Liver (tissue), 9 donors: ENCODE measurements around the gene CRPPA. TPM values are rescaled to one million over a fixed set of nuclear protein-coding genes. Genes with fewer than 3 reads are reported as not detected.

Experiments
- DNase-seq: peaks from one replicate; pipeline ENCODE4 v3.0.0-alpha.2; 2017; ENCODE audit warnings: low spot score
- H3K27ac ChIP-seq, 2 donors: one replicate each; pipeline ENCODE4 v1.7.0; 2013; ENCODE audit warnings: inconsistent platforms in 2 of 2, low read length in 2 of 2, control low read depth in 1 of 2, low read depth in 1 of 2, mild to moderate bottlenecking in 1 of 2
- H3K27me3 ChIP-seq, 4 donors: one replicate each; pipeline versions ENCODE4 v1.6.1 to v1.7.0; 2013; ENCODE audit warnings: low read length in 3 of 4, inconsistent platforms in 1 of 4, mild to moderate bottlenecking in 1 of 4, moderate library complexity in 1 of 4; ENCODE audit not compliant: control insufficient read depth in 4 of 4, insufficient read depth in 4 of 4
- H3K36me3 ChIP-seq, 4 donors: one replicate each; pipeline versions ENCODE4 v1.6.1 to v1.7.0; 2013; ENCODE audit warnings: low read length in 3 of 4, mild to moderate bottlenecking in 3 of 4, low read depth in 1 of 4, moderate library complexity in 1 of 4; ENCODE audit not compliant: control insufficient read depth in 4 of 4, insufficient read depth in 3 of 4
- H3K4me1 ChIP-seq, 4 donors: one replicate each; pipeline versions ENCODE4 v1.6.1 to v1.7.0; 2013; ENCODE audit warnings: low read length in 3 of 4, mild to moderate bottlenecking in 3 of 4, moderate library complexity in 1 of 4; ENCODE audit not compliant: control insufficient read depth in 4 of 4, insufficient read depth in 4 of 4
- H3K4me3 ChIP-seq, 3 donors: one replicate each; pipeline versions ENCODE4 v1.6.1 to v1.7.0; 2013; ENCODE audit warnings: low read length in 3 of 3, control low read depth in 1 of 3, low read depth in 1 of 3, mild to moderate bottlenecking in 1 of 3
- H3K9ac ChIP-seq, 2 donors: one replicate each; pipeline ENCODE4 v1.7.0; 2013; ENCODE audit warnings: low read length in 2 of 2, mild to moderate bottlenecking in 2 of 2, moderate library complexity in 2 of 2, control low read depth in 1 of 2, low read depth in 1 of 2
- H3K9me3 ChIP-seq, 4 donors: one replicate each; pipeline versions ENCODE4 v1.6.1 to v1.7.0; 2013; ENCODE audit warnings: low read length in 3 of 4; ENCODE audit not compliant: control insufficient read depth in 4 of 4
- EGR1 ChIP-seq, 2 donors: IDR thresholded peaks; 2 replicates each; pipeline ENCODE4 v1.6.1; 2016 to 2018; ENCODE audit warnings: antibody characterized with exemption in 2 of 2, low read depth in 2 of 2
- FOXA1 ChIP-seq: IDR thresholded peaks from 2 replicates; pipeline ENCODE4 v1.6.1; 2016; ENCODE audit warnings: antibody characterized with exemption
- FOXA2 ChIP-seq: IDR thresholded peaks from 2 replicates; pipeline ENCODE4 v1.6.1; 2016; ENCODE audit warnings: antibody characterized with exemption
- GABPA ChIP-seq, 2 donors: IDR thresholded peaks in 1 of 2; conservative IDR thresholded peaks in 1 of 2; 2 replicates each; pipeline ENCODE4 v1.6.1; 2016; ENCODE audit warnings: antibody characterized with exemption in 2 of 2, mild to moderate bottlenecking in 1 of 2, moderate library complexity in 1 of 2
- HNF4A ChIP-seq, 2 donors: conservative IDR thresholded peaks; 2 replicates each; pipeline ENCODE4 v1.6.1; 2016; ENCODE audit warnings: antibody characterized with exemption in 2 of 2, mild to moderate bottlenecking in 2 of 2
- HNF4G ChIP-seq: IDR thresholded peaks from 2 replicates; pipeline ENCODE4 v1.6.1; 2016; ENCODE audit warnings: antibody characterized with exemption
- JUND ChIP-seq, 2 donors: IDR thresholded peaks; 2 replicates each; pipeline ENCODE4 v1.6.1; 2016; ENCODE audit warnings: antibody characterized with exemption in 2 of 2
- NR2F2 ChIP-seq: IDR thresholded peaks from 2 replicates; pipeline ENCODE4 v1.6.1; 2016; ENCODE audit warnings: antibody characterized with exemption
- RAD21 ChIP-seq, 2 donors: IDR thresholded peaks; 2 replicates each; pipeline ENCODE4 v1.6.1; 2016; ENCODE audit warnings: antibody characterized with exemption in 2 of 2, mild to moderate bottlenecking in 2 of 2
- RXRA ChIP-seq, 2 donors: IDR thresholded peaks; 2 replicates each; pipeline ENCODE4 v1.6.1; 2017 to 2018; ENCODE audit warnings: antibody characterized with exemption in 2 of 2, mild to moderate bottlenecking in 1 of 2
- SP1 ChIP-seq: IDR thresholded peaks from 2 replicates; pipeline ENCODE4 v1.6.1; 2018; ENCODE audit warnings: antibody characterized with exemption, mild to moderate bottlenecking
- TAF1 ChIP-seq: conservative IDR thresholded peaks from 2 replicates; pipeline ENCODE4 v1.6.1; 2016; ENCODE audit warnings: antibody characterized with exemption, mild to moderate bottlenecking
- YY1 ChIP-seq: IDR thresholded peaks from 2 replicates; pipeline ENCODE4 v1.6.1; 2016; ENCODE audit warnings: antibody characterized with exemption, mild to moderate bottlenecking
- WGBS: extraction: QIAGEN DNeasy Blood & Tissue Kit; methylation state at CpG from one replicate; pipeline ENCODE4 v1.1.7; 2013; 5-methylcytosine and 5-hydroxymethylcytosine counted together
- polyA plus RNA-seq, 2 donors: library from polyadenylated mRNA; stranded (reverse) in 1 of 2; unstranded in 1 of 2; fragments of 200-250 nt in 1 of 2; fragments of >200 nt in 1 of 2; fragmentation: Nextera tagmentation in 1 of 2; extraction: Ambion mirVana in 1 of 2; gene quantifications; one replicate each; pipeline versions ENCODE4 v1.2.1 to v1.2.3, GENCODE V29; 2013 to 2015
- total RNA-seq, 2 donors: library from RNA; depleted of rRNA; stranded (reverse); fragments of >200 nt; gene quantifications; one replicate each; pipeline ENCODE4 v1.2.3, GENCODE V29; 2014
- TF ChIP-seq, protein P1 (sequence below): IDR thresholded peaks from 2 replicates; pipeline ENCODE4 v1.6.1; 2016; ENCODE audit warnings: antibody characterized with exemption, mild to moderate bottlenecking
- TF ChIP-seq, protein P2 (sequence below): IDR thresholded peaks from 2 replicates; pipeline ENCODE4 v1.6.1; 2016; ENCODE audit warnings: antibody characterized with exemption
- TF ChIP-seq, protein P3 (sequence below): IDR thresholded peaks from 2 replicates; pipeline ENCODE4 v1.6.1; 2016; ENCODE audit warnings: antibody characterized with exemption
- TF ChIP-seq, protein P4 (sequence below): IDR thresholded peaks from 2 replicates; pipeline ENCODE4 v1.6.1; 2016; ENCODE audit warnings: antibody characterized with exemption
- TF ChIP-seq, protein P5 (sequence below): fragments of 150-350 bp; IDR thresholded peaks from 2 replicates; pipeline ENCODE4 v1.5.1; 2017; ENCODE audit warnings: improper control_type of control experiment, low read depth, low read length; ENCODE audit not compliant: missing input control
- donor health status: healthy.
- donor health status: healthy.
- donor health status: healthy.
- donor health status: healthy.
- donor health status: healthy.

The CRPPA gene
- total and polyA plus RNA-seq, 4 donors: 0.47 to 3.7 (median 1.8) TPM

DNA sequence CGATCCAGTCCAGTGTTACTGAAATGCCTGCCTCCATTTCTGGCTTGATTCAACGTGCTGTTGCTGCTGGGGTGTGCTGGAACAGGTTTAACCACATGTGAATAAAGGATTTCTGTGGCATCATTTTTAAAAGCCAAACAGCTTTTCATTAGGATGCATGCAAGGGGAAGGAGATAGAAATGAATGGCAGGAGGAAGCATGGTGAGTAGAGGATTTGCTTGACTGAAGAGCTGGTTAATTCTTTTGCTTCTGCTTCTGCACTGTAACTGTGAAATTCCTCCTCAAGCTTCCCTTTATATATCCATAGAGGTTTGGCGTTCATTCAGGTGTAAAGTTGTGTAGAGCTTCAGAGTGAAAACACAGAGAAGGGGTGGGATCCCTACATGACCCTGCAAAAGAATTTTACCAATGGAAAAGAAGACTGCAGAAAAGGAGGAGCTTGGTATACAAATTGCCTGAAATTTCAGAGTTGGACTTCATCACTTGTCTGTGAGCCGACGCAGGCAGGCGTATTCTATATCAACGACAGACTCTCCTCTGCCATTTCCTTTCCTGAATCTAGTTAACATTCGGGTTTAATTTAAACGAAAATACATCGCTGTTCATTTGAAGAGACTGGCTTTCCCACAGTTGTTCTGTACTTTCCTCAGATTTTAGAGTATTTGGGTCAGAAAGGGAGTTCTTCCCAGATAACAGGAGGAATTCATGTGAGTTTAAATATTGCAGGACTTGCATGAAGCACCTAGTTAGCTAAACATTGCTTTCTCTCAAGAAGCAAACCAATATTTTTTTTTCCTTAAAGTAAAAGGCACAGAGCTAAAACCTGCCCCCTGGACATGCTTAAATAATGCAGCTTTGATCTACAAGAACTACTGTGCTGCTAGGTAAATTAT, 44.4 kb upstream of the CRPPA start, which contains the start of gene SOSTDC1:
Gene SOSTDC1 (minus strand): TSS at position 270 of the 893 bp plus-strand sequence. CDS start 70 bp downstream, at position 200.
- DNase-seq: no peak
- peak within 1 kb of the TSS in 1 of 3 donors; percentile 20 for H3K4me3 ChIP-seq
- TF ChIP-seq SP1: no peak
- no peak for TF ChIP-seq EGR1 (IDR thresholded peaks at IDR 0.05; ENCODE audit: low read depth in 2 of 2)
- TF ChIP-seq HNF4A (conservative IDR thresholded peaks at IDR 0.05): no peak
- no peak for TF ChIP-seq TAF1
- no peak for TF ChIP-seq RXRA (IDR thresholded peaks at IDR 0.05)
- no peak for TF ChIP-seq NR2F2
- TF ChIP-seq, protein P1, sequence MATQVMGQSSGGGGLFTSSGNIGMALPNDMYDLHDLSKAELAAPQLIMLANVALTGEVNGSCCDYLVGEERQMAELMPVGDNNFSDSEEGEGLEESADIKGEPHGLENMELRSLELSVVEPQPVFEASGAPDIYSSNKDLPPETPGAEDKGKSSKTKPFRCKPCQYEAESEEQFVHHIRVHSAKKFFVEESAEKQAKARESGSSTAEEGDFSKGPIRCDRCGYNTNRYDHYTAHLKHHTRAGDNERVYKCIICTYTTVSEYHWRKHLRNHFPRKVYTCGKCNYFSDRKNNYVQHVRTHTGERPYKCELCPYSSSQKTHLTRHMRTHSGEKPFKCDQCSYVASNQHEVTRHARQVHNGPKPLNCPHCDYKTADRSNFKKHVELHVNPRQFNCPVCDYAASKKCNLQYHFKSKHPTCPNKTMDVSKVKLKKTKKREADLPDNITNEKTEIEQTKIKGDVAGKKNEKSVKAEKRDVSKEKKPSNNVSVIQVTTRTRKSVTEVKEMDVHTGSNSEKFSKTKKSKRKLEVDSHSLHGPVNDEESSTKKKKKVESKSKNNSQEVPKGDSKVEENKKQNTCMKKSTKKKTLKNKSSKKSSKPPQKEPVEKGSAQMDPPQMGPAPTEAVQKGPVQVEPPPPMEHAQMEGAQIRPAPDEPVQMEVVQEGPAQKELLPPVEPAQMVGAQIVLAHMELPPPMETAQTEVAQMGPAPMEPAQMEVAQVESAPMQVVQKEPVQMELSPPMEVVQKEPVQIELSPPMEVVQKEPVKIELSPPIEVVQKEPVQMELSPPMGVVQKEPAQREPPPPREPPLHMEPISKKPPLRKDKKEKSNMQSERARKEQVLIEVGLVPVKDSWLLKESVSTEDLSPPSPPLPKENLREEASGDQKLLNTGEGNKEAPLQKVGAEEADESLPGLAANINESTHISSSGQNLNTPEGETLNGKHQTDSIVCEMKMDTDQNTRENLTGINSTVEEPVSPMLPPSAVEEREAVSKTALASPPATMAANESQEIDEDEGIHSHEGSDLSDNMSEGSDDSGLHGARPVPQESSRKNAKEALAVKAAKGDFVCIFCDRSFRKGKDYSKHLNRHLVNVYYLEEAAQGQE: no peak
- TF ChIP-seq, protein P2, sequence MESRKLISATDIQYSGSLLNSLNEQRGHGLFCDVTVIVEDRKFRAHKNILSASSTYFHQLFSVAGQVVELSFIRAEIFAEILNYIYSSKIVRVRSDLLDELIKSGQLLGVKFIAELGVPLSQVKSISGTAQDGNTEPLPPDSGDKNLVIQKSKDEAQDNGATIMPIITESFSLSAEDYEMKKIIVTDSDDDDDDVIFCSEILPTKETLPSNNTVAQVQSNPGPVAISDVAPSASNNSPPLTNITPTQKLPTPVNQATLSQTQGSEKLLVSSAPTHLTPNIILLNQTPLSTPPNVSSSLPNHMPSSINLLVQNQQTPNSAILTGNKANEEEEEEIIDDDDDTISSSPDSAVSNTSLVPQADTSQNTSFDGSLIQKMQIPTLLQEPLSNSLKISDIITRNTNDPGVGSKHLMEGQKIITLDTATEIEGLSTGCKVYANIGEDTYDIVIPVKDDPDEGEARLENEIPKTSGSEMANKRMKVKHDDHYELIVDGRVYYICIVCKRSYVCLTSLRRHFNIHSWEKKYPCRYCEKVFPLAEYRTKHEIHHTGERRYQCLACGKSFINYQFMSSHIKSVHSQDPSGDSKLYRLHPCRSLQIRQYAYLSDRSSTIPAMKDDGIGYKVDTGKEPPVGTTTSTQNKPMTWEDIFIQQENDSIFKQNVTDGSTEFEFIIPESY: no peak
- TF ChIP-seq, protein P3, sequence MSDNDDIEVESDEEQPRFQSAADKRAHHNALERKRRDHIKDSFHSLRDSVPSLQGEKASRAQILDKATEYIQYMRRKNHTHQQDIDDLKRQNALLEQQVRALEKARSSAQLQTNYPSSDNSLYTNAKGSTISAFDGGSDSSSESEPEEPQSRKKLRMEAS: no peak
- no peak for TF ChIP-seq HNF4G
- TF ChIP-seq, protein P4, sequence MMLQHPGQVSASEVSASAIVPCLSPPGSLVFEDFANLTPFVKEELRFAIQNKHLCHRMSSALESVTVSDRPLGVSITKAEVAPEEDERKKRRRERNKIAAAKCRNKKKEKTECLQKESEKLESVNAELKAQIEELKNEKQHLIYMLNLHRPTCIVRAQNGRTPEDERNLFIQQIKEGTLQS: no peak
- no peak for TF ChIP-seq YY1
- no peak for TF ChIP-seq JUND (IDR thresholded peaks at IDR 0.05)
- no peak for TF ChIP-seq FOXA1
- no peak for TF ChIP-seq GABPA (IDR thresholded peaks at IDR 0.05 in 1 of 2, conservative IDR thresholded peaks at IDR 0.05 in 1 of 2)
- TF ChIP-seq, protein P5, sequence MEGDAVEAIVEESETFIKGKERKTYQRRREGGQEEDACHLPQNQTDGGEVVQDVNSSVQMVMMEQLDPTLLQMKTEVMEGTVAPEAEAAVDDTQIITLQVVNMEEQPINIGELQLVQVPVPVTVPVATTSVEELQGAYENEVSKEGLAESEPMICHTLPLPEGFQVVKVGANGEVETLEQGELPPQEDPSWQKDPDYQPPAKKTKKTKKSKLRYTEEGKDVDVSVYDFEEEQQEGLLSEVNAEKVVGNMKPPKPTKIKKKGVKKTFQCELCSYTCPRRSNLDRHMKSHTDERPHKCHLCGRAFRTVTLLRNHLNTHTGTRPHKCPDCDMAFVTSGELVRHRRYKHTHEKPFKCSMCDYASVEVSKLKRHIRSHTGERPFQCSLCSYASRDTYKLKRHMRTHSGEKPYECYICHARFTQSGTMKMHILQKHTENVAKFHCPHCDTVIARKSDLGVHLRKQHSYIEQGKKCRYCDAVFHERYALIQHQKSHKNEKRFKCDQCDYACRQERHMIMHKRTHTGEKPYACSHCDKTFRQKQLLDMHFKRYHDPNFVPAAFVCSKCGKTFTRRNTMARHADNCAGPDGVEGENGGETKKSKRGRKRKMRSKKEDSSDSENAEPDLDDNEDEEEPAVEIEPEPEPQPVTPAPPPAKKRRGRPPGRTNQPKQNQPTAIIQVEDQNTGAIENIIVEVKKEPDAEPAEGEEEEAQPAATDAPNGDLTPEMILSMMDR: no peak
- no peak for TF ChIP-seq RAD21 (IDR thresholded peaks at IDR 0.05)
- TF ChIP-seq FOXA2: no peak
- WGBS: 16% methylated on average over 10 of the region's 10 CpGs
- H3K36me3 ChIP-seq: no peaks in the 10 kb centered on the region
- H3K4me1 ChIP-seq: no peaks in the 10 kb centered on the region
- no peak within 1 kb of the TSS for H3K9ac ChIP-seq
- H3K9me3 ChIP-seq: no peaks in the 10 kb centered on the region
- H3K27me3 ChIP-seq: no peaks in the 10 kb centered on the region
- H3K27ac ChIP-seq: no peak within 1 kb of the TSS
